Coronary artery (tissue), 2 donors: ENCODE measurements around the gene C8B.

Experiments
- DNase-seq: peaks from one replicate; pipeline ENCODE4 v3.0.0-alpha.2; 2017; ENCODE audit warnings: low spot score
- H3K27ac ChIP-seq, 2 donors: fragments of 200-600 bp; sonication (generic); one replicate each; pipeline ENCODE4 v1.5.1; 2016 to 2019
- H3K4me3 ChIP-seq: fragments of 200-600 bp; sonication (generic); 2 replicates; pipeline ENCODE4 v1.5.1; 2016; ENCODE audit warnings: mild to moderate bottlenecking, moderate library complexity
- CTCF ChIP-seq: fragments of 200-600 bp; sonication (generic); IDR thresholded peaks from one replicate; pipeline ENCODE4 v1.5.1; 2019; ENCODE audit warnings: antibody characterized with exemption

The C8B gene

DNA sequence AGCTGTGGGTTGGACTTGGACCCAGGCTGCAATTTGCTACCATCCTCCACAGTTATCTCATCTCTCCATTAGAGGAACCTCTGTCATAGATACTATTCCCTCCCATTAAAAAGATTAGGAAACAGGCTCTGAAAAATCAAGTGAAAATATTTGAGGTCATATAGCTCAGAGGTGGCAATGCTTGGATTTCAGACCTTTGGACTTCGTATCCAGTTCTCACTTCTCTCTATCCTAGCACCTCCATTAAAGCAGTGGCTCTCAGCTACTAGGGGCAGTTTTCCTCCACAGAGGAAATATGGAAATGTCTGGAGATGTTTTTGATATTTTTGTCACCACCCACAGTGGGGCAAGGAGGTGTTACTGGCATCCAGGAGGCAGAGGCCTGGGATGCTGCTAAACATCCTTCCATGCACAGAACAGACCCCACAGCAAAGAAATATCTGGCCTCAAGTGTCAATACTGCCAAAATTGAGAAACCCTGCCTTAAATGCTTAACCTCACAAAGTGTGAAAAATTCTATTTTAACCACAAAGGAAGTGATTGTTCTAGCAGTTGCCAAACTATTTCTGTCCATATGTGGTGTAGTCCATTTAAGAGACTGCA is 57.1 kb downstream of the C8B start:
- no peak for TF ChIP-seq CTCF
- Histone ChIP-seq H3K4me3 (no peak overlapping the region), H3K27ac (no peak overlapping the region)
- DNase-seq: no peak

DNA sequence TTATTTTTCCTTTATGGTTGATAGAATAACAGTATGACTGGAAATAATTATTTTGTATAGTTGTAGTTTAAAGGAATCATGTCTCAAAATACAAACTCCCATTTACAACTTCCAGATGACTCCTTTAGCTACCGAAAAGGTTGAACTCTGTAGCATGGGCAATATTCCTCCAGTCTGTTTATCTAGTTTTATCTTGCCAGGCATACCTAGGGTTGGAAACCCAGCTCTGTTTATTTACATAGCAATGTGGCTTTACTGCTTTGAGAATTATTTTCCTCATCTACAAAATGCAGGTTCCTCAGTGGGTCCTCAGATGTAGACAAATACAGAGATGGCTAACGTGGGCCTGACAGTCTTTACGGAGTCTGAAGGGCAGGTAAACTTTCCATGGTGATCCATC is 60.1 kb downstream of the C8B start:
- H3K27ac ChIP-seq: no peak overlapping the region
- DNase-seq: no peak
- TF ChIP-seq CTCF: no peak

GRCh38 chr1:56904663-56905397 is 61.0 kb downstream of the C8B start:
- DNase-seq: no peak
- TF ChIP-seq CTCF: no peak

More for the DNA sequence above, 60.1 kb downstream of the C8B start:
- H3K4me3 ChIP-seq: no peak overlapping the region

GRCh38 chr1:56903778-56904177 is 62.0 kb downstream of the C8B start:
- no peak for TF ChIP-seq CTCF
- Histone ChIP-seq H3K4me3 (no peak overlapping the region), H3K27ac (no peak overlapping the region)
- DNase-seq: no peak

More at GRCh38 chr1:56904663-56905397, 61.0 kb downstream of the C8B start:
- Histone ChIP-seq H3K27ac (no peak overlapping the region), H3K4me3 (no peak overlapping the region)

DNA sequence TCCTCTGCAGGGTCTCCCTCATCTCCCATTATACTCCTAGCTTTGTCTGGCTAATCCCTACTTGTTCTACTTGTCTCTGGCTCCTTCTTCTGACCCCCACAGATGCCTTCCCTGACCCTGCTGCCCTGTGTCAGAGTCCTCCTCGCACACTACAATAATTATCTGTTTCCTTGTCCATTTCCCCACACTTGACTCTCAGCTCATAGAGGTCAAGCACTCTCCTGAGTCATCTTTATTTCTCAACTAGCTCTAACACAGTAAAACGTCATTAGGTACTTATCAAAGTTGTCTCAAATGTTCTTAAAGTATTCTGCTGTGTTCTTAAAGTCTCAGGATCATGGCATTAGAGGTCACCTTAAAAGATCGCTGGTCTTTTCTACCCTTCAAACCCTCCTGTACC is 64.1 kb downstream of the C8B start:
- DNase-seq: no peak
- Histone ChIP-seq H3K4me3 (no peak overlapping the region), H3K27ac (no peak overlapping the region)
- TF ChIP-seq CTCF: no peak

GRCh38 chr1:56898879-56899278 is 66.9 kb downstream of the C8B start:
- Histone ChIP-seq H3K4me3 (no peak overlapping the region), H3K27ac (no peak overlapping the region)
- no peak for TF ChIP-seq CTCF
- no peak for DNase-seq

- H3K4me3 ChIP-seq: no peak overlapping the region
- no peak for TF ChIP-seq CTCF
- H3K27ac ChIP-seq: no peak overlapping the region
These were observed 67.8 kb downstream of the C8B start for GRCh38 chr1:56898005-56898373.

More at GRCh38 chr1:56898005-56898373, 67.8 kb downstream of the C8B start:
- no peak for DNase-seq
